WTC11 (cell line): ENCODE data around the gene SRSF9. TPM values are rescaled to one million over a fixed set of nuclear protein-coding genes. Genes with fewer than 3 reads are reported as not detected.

Source experiments
- ATAC-seq: fragments of 200-7000 bp; cut with Tn5 transposase; 2 replicates; pipeline ENCODE4 v1.10.0; 2021; ENCODE audit warnings: mild to moderate bottlenecking, moderate library complexity
- CTCF ChIA-PET: fragments of 300-600 bp; sonication (Branson Sonifier 250); formaldehyde crosslinking; loops from one replicate; lab custom pipeline; 2021; ENCODE audit warnings: antibody characterized with exemption; lab: Charles Lee
- POLR2A ChIA-PET: fragments of 350-600 bp; sonication (Branson Sonifier 250); formaldehyde crosslinking; loops from one replicate; lab custom pipeline; 2021; ENCODE audit warnings: antibody characterized with exemption; lab: Charles Lee
- DNase-seq: peaks from one replicate; pipeline ENCODE4 v3.0.0; 2021; ENCODE audit warnings: low spot score
- H3K27ac Mint-ChIP-seq: 2 replicates; pipeline ENCODE4 v1.8.0; 2021; ENCODE audit warnings: mixed read lengths
- H3K27me3 Mint-ChIP-seq: 2 replicates; pipeline ENCODE4 v1.8.0; 2021; ENCODE audit warnings: low read depth, mild to moderate bottlenecking, moderate library complexity, mixed read lengths
- H3K36me3 Mint-ChIP-seq: 2 replicates; pipeline ENCODE4 v1.8.0; 2021; ENCODE audit warnings: mixed read lengths
- H3K4me1 Mint-ChIP-seq: 2 replicates; pipeline ENCODE4 v1.8.0; 2022; ENCODE audit warnings: mixed read lengths
- H3K4me3 Mint-ChIP-seq: 2 replicates; pipeline ENCODE4 v1.8.0; 2021; ENCODE audit warnings: mild to moderate bottlenecking, moderate library complexity, mixed read lengths
- H3K9me3 Mint-ChIP-seq: 2 replicates; pipeline ENCODE4 v1.8.0; 2021; ENCODE audit warnings: mixed read lengths
- ATF1 ChIP-seq: sonication (generic); formaldehyde crosslinking; IDR thresholded peaks from 2 replicates; pipeline ENCODE4 v1.8.1; 2023; ENCODE audit warnings: mild to moderate bottlenecking, moderate library complexity, missing genetic modification reagents
- CBFB ChIP-seq: sonication (generic); formaldehyde crosslinking; IDR thresholded peaks from 2 replicates; pipeline ENCODE4 v1.8.1; 2022; ENCODE audit warnings: mild to moderate bottlenecking, low read depth, missing genetic modification reagents
- FOXJ3 ChIP-seq: sonication (generic); formaldehyde crosslinking; IDR thresholded peaks from 2 replicates; pipeline ENCODE4 v1.9.0; 2021; ENCODE audit warnings: missing genetic modification reagents, mild to moderate bottlenecking, borderline replicate concordance
- JAZF1 ChIP-seq: fragments of 250-450 bp; sonication (Bioruptor Pico); IDR thresholded peaks from 2 replicates; pipeline ENCODE4 v1.9.0; 2021; ENCODE audit warnings: moderate library complexity, mild to moderate bottlenecking, inconsistent platforms
- NR3C1 ChIP-seq: sonication (generic); formaldehyde crosslinking; conservative IDR thresholded peaks from 2 replicates; pipeline ENCODE4 v1.8.1; 2023; ENCODE audit warnings: low read depth, mild to moderate bottlenecking, missing genetic modification reagents
- TEAD4 ChIP-seq: sonication (generic); formaldehyde crosslinking; IDR thresholded peaks from 2 replicates; pipeline ENCODE4 v1.8.0; 2022; ENCODE audit warnings: mild to moderate bottlenecking, missing genetic modification reagents
- ZBTB21 ChIP-seq: sonication (generic); formaldehyde crosslinking; IDR thresholded peaks from 2 replicates; pipeline ENCODE4 v1.8.1; 2023; ENCODE audit warnings: mild to moderate bottlenecking, missing genetic modification reagents, borderline replicate concordance
- ZNF121 ChIP-seq: sonication (generic); formaldehyde crosslinking; IDR thresholded peaks from 2 replicates; pipeline ENCODE4 v1.8.0; 2023; ENCODE audit warnings: missing genetic modification reagents
- ZNF232 ChIP-seq: sonication (generic); formaldehyde crosslinking; IDR thresholded peaks from 2 replicates; pipeline ENCODE4 v1.8.0; 2022; ENCODE audit warnings: mild to moderate bottlenecking, missing genetic modification reagents
- total RNA-seq: library from RNA; stranded (reverse); gene quantifications from 3 replicates; pipeline ENCODE4 v1.2.3, GENCODE V29; 2021
- TF ChIP-seq, protein P1 (sequence below): fragments of 250-450 bp; sonication (Bioruptor Pico); IDR thresholded peaks from 2 replicates; pipeline ENCODE4 v1.9.0; 2021; ENCODE audit warnings: moderate library complexity, mild to moderate bottlenecking, inconsistent platforms, borderline replicate concordance
- TF ChIP-seq, protein P2 (sequence below): sonication (generic); formaldehyde crosslinking; IDR thresholded peaks from 2 replicates; pipeline ENCODE4 v1.8.1; 2022; ENCODE audit warnings: low read depth, missing genetic modification reagents, borderline replicate concordance
- TF ChIP-seq, protein P3 (sequence below): sonication (generic); formaldehyde crosslinking; IDR thresholded peaks from 2 replicates; pipeline ENCODE4 v1.8.1; 2023; ENCODE audit warnings: mild to moderate bottlenecking, missing genetic modification reagents, moderate library complexity
- TF ChIP-seq, protein P4 (sequence below): sonication (generic); formaldehyde crosslinking; IDR thresholded peaks from 2 replicates; pipeline ENCODE4 v1.8.0; 2022; ENCODE audit warnings: missing genetic modification reagents
- TF ChIP-seq, protein P5 (sequence below): sonication (generic); formaldehyde crosslinking; IDR thresholded peaks from 2 replicates; pipeline ENCODE4 v1.8.1; 2023; ENCODE audit warnings: mild to moderate bottlenecking, moderate library complexity, missing genetic modification reagents
- TF ChIP-seq, protein P6 (sequence below): fragments of 250-450 bp; sonication (Bioruptor Pico); IDR thresholded peaks from 2 replicates; pipeline ENCODE4 v1.9.0; 2021; ENCODE audit warnings: mild to moderate bottlenecking
- TF ChIP-seq, protein P7 (sequence below): sonication (generic); formaldehyde crosslinking; IDR thresholded peaks from 2 replicates; pipeline ENCODE4 v1.8.0; 2022; ENCODE audit warnings: mild to moderate bottlenecking, missing genetic modification reagents

Gene SRSF9
- total RNA-seq, 1 experiment from 2014 or later: 286 TPM

DNA sequence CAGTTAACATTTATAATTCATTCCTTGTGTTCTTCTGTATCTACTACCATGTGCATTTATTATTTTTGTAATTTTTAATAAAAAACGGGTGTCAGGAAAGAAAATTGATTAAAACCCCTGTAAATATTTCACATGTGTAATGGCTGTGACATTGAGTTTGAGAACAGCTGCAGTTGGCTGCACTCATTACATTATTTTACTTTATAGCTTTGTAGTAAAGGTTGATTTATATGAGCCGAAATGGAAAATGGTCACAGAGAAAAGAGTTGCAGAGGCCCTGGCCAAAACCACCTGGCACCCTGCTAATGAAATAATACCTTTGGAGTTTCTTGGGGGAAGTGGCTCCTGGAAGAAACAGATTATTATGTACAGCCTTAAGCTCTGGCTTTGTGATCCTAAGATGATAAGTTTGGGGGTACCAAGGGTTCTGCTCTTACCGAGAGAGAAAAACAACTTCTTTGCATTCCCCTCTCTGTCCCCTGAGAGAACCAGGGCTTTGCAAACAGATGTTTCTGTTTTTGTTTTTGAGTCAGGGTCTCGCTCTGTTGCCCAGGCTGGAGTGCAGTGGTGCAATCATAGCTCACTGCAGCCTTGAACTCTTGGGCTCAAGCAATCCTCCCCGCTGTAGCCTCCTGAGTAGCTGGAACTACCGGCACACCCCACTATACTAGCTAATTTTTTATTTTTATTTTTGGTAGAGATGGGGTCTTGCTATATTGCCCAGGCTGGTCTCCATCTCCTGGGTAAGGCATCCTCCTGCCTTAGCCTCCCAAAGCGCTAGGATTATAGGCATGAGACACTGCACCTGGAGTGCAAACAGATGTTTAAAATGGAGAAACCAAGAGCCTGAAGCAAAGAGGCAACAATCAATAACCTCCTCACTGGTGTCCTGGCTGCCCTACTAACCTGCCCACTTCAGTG lies 16.7 kb upstream of the SRSF9 start:
- no peak for TF ChIP-seq ZBTB21 (CRISPR knock-in tag)
- TF ChIP-seq ZNF121 (CRISPR knock-in tag): peak; percentile 64
- TF ChIP-seq, all 79 proteins: peak for 1
- ATAC-seq: no peak
- Mint-ChIP-seq H3K4me3 (no peak overlapping the region), H3K4me1 (no peaks in the 10 kb centered on the region), H3K36me3 (no peaks in the 10 kb centered on the region), H3K9me3 (no peaks in the 10 kb centered on the region), H3K27ac (no peak overlapping the region), H3K27me3 (no peaks in the 10 kb centered on the region)
- POLR2A ChIA-PET: interaction anchor here (1.2 kb wide), 1 partner anchor 10 kb away, joined by 3 read pairs; the partner anchor contains the start of gene DYNLL1
- CTCF ChIA-PET: interaction anchor here (1.0 kb wide), 2 partner anchors 10 to 16 kb away, joined by 4 read pairs; partner anchors contain the start of genes DYNLL1 and SRSF9
- DNase-seq: no peak

DNA sequence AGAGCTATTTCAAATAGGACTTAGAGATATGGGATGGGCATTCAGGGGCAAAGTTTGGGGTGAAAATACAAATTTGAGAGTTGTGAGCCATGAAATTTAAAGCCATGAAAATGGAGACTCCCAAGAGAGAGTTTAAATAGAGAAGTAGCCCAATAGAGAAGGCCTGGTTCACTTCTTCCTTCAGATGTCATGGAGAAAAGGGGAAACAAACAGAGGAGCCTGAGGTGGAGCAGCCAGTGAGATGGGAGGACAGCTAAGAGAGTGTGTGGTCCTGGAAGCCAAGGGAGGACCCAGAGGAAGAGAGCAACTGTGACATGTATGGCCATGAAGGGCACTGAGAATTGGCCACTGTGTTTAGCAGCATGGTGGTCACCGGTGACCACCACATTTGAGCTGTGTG lies 14.1 kb upstream of the SRSF9 start:
- TF ChIP-seq JAZF1 (CRISPR knock-in tag) (no peak), ZNF232 (CRISPR knock-in tag) (no peak), NR3C1 (CRISPR knock-in tag) (no peak), TEAD4 (CRISPR knock-in tag) (no peak)
- TF ChIP-seq, protein P1, sequence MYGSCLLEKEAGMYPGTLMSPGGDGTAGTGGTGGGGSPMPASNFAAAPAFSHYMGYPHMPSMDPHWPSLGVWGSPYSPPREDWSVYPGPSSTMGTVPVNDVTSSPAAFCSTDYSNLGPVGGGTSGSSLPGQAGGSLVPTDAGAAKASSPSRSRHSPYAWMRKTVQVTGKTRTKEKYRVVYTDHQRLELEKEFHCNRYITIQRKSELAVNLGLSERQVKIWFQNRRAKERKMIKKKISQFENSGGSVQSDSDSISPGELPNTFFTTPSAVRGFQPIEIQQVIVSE: no peak
- TF ChIP-seq, protein P2, sequence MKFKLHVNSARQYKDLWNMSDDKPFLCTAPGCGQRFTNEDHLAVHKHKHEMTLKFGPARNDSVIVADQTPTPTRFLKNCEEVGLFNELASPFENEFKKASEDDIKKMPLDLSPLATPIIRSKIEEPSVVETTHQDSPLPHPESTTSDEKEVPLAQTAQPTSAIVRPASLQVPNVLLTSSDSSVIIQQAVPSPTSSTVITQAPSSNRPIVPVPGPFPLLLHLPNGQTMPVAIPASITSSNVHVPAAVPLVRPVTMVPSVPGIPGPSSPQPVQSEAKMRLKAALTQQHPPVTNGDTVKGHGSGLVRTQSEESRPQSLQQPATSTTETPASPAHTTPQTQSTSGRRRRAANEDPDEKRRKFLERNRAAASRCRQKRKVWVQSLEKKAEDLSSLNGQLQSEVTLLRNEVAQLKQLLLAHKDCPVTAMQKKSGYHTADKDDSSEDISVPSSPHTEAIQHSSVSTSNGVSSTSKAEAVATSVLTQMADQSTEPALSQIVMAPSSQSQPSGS (CRISPR knock-in tag): no peak
- TF ChIP-seq, protein P3, sequence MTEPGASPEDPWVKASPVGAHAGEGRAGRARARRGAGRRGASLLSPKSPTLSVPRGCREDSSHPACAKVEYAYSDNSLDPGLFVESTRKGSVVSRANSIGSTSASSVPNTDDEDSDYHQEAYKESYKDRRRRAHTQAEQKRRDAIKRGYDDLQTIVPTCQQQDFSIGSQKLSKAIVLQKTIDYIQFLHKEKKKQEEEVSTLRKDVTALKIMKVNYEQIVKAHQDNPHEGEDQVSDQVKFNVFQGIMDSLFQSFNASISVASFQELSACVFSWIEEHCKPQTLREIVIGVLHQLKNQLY: no peak
- peaks cover 6% of the 10 kb centered on the region for H3K4me1 Mint-ChIP-seq
- H3K27ac Mint-ChIP-seq: peak overlapping the region; percentile 10; the same call in 1 of the 2 replicates

DNA sequence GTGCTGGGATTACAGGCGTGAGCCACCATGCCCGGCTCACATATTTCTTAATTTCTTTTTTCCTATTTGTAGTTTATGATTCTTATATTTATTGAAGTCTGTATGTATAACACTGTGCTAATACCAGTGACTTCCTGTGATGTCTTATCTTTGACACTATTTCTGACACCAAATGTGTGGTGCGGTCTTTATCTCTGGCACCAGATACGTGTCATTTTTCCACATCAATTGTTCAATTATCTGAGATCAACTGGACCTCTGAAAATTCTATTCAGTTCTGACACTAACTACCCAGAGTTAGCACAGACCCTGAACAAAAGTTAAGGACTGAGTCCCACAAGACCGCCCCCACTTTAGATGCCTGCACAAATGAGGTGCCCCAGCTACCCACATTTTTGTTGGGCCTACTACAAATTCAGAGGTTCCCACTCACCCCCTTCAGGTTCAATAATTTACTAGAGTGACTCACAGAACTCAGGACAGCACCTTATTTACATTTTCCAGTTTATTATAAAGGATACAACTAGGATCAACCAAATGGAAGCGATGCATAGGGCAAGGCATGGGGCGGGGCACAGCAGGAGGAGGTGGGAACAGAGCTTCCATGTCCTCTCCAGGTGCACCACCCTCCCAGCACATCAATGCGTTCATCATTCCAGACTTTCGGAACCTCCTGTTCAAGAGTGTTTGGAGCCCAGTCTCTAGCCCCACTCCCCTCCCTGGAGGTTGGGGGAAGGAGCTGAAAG lies 11.6 kb upstream of the SRSF9 start:
- CTCF ChIA-PET: interaction anchor here (0.7 kb wide), 1 partner anchor 28 kb away, joined by 3 read pairs; no protein-coding TSS in a partner anchor

More for the DNA sequence above, 14.1 kb upstream of the SRSF9 start:
- CTCF ChIA-PET: interaction anchor here (1.1 to 2.2 kb wide), 4 partner anchors 14 to 256 kb away, joined by 3 to 8 read pairs (median 4); partner anchors contain the start of gene SRSF9
- ATAC-seq (no peak), DNase-seq (no peak)
- Mint-ChIP-seq H3K9me3 (no peaks in the 10 kb centered on the region), H3K36me3 (no peaks in the 10 kb centered on the region), H3K4me3 (no peak overlapping the region), H3K27me3 (no peaks in the 10 kb centered on the region)
- POLR2A ChIA-PET: no interaction called here

More for the DNA sequence above, 11.6 kb upstream of the SRSF9 start:
- Mint-ChIP-seq H3K27ac (no peak overlapping the region), H3K27me3 (no peaks in the 10 kb centered on the region), H3K4me1 (peaks cover 6% of the 10 kb centered on the region), H3K4me3 (no peak overlapping the region), H3K9me3 (no peaks in the 10 kb centered on the region), H3K36me3 (no peaks in the 10 kb centered on the region)
- no peak for TF ChIP-seq CBFB (CRISPR knock-in tag)
- TF ChIP-seq, protein P4, sequence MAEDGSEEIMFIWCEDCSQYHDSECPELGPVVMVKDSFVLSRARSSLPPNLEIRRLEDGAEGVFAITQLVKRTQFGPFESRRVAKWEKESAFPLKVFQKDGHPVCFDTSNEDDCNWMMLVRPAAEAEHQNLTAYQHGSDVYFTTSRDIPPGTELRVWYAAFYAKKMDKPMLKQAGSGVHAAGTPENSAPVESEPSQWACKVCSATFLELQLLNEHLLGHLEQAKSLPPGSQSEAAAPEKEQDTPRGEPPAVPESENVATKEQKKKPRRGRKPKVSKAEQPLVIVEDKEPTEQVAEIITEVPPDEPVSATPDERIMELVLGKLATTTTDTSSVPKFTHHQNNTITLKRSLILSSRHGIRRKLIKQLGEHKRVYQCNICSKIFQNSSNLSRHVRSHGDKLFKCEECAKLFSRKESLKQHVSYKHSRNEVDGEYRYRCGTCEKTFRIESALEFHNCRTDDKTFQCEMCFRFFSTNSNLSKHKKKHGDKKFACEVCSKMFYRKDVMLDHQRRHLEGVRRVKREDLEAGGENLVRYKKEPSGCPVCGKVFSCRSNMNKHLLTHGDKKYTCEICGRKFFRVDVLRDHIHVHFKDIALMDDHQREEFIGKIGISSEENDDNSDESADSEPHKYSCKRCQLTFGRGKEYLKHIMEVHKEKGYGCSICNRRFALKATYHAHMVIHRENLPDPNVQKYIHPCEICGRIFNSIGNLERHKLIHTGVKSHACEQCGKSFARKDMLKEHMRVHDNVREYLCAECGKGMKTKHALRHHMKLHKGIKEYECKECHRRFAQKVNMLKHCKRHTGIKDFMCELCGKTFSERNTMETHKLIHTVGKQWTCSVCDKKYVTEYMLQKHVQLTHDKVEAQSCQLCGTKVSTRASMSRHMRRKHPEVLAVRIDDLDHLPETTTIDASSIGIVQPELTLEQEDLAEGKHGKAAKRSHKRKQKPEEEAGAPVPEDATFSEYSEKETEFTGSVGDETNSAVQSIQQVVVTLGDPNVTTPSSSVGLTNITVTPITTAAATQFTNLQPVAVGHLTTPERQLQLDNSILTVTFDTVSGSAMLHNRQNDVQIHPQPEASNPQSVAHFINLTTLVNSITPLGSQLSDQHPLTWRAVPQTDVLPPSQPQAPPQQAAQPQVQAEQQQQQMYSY (CRISPR knock-in tag): no peak
- TF ChIP-seq, protein P5, sequence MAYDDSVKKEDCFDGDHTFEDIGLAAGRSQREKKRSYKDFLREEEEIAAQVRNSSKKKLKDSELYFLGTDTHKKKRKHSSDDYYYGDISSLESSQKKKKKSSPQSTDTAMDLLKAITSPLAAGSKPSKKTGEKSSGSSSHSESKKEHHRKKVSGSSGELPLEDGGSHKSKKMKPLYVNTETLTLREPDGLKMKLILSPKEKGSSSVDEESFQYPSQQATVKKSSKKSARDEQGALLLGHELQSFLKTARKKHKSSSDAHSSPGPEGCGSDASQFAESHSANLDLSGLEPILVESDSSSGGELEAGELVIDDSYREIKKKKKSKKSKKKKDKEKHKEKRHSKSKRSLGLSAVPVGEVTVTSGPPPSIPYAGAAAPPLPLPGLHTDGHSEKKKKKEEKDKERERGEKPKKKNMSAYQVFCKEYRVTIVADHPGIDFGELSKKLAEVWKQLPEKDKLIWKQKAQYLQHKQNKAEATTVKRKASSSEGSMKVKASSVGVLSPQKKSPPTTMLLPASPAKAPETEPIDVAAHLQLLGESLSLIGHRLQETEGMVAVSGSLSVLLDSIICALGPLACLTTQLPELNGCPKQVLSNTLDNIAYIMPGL (CRISPR knock-in tag): no peak
- TF ChIP-seq FOXJ3 (CRISPR knock-in tag): no peak
- TF ChIP-seq ZNF121 (CRISPR knock-in tag): no peak
- TF ChIP-seq ATF1 (CRISPR knock-in tag): no peak
- TF ChIP-seq, protein P6, sequence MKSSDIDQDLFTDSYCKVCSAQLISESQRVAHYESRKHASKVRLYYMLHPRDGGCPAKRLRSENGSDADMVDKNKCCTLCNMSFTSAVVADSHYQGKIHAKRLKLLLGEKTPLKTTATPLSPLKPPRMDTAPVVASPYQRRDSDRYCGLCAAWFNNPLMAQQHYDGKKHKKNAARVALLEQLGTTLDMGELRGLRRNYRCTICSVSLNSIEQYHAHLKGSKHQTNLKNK (CRISPR knock-in tag): no peak
- TF ChIP-seq, protein P7, sequence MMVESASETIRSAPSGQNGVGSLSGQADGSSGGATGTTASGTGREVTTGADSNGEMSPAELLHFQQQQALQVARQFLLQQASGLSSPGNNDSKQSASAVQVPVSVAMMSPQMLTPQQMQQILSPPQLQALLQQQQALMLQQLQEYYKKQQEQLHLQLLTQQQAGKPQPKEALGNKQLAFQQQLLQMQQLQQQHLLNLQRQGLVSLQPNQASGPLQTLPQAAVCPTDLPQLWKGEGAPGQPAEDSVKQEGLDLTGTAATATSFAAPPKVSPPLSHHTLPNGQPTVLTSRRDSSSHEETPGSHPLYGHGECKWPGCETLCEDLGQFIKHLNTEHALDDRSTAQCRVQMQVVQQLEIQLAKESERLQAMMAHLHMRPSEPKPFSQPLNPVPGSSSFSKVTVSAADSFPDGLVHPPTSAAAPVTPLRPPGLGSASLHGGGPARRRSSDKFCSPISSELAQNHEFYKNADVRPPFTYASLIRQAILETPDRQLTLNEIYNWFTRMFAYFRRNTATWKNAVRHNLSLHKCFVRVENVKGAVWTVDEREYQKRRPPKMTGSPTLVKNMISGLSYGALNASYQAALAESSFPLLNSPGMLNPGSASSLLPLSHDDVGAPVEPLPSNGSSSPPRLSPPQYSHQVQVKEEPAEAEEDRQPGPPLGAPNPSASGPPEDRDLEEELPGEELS (CRISPR knock-in tag): no peak
- DNase-seq (no peak), ATAC-seq (no peak)
- POLR2A ChIA-PET: interaction anchor here (0.6 to 1.2 kb wide), 3 partner anchors 15 to 379 kb away, joined by 3 read pairs; partner anchors contain the start of gene DYNLL1
